Adrenal gland (tissue), 12 donors: ENCODE measurements around the gene RAD51AP1. TPM values are rescaled to one million over a fixed set of nuclear protein-coding genes. Genes with fewer than 3 reads are reported as not detected.

Source experiments
- DNase-seq, 7 donors: peaks; one replicate each; pipeline ENCODE4 v3.0.0-alpha.2; 2019 to 2020
- H3K27ac ChIP-seq, 5 donors: fragments of 200-600 bp; sonication (generic) in 4 of 5; 1 replicate in 3 of 5; 2 replicates in 2 of 5; pipeline versions ENCODE4 v1.5.1 to v1.8.0; 2016 to 2020; ENCODE audit warnings: mild to moderate bottlenecking in 1 of 5
- H3K27me3 ChIP-seq: fragments of 200-600 bp; 2 replicates; pipeline ENCODE4 v1.8.0; 2021
- H3K36me3 ChIP-seq, 2 donors: fragments of 200-600 bp; replicated peaks in 1 of 2; 1 replicate in 1 of 2; 2 replicates in 1 of 2; pipeline versions ENCODE4 v1.5.1 to v1.8.0; 2018 to 2022
- H3K4me1 ChIP-seq, 2 donors: fragments of 200-600 bp; replicated peaks in 1 of 2; 1 replicate in 1 of 2; 2 replicates in 1 of 2; pipeline versions ENCODE4 v1.5.1 to v1.8.0; 2018 to 2021
- H3K4me3 ChIP-seq, 4 donors: fragments of 200-600 bp; sonication (generic) in 3 of 4; one replicate each; pipeline ENCODE4 v1.5.1; 2016 to 2018
- H3K9me3 ChIP-seq, 3 donors: fragments of 200-600 bp; sonication (generic) in 1 of 3; replicated peaks in 1 of 3; 1 replicate in 2 of 3; 2 replicates in 1 of 3; pipeline versions ENCODE4 v1.5.1 to v1.8.0; 2016 to 2021
- CTCF ChIP-seq, 6 experiments: fragments of 450-650 bp in 4 of 6; fragments of 200-600 bp in 2 of 6; sonication (generic) in 1 of 6; IDR thresholded peaks; 1 replicate in 5 of 6; 2 replicates in 1 of 6; pipeline versions ENCODE4 v1.5.1 to v1.8.0; 2016 to 2021; ENCODE audit warnings: antibody characterized with exemption in 6 of 6, mild to moderate bottlenecking in 2 of 6, moderate library complexity in 1 of 6
- POLR2A ChIP-seq, 2 donors: fragments of 450-650 bp; IDR thresholded peaks; one replicate each; pipeline ENCODE4 v1.6.1; 2017; ENCODE audit warnings: antibody characterized with exemption in 2 of 2, mild to moderate bottlenecking in 2 of 2, moderate library complexity in 1 of 2
- WGBS, 4 donors: extraction: QIAGEN DNeasy Blood & Tissue Kit in 2 of 4; methylation state at CpG; one replicate each; pipeline versions ENCODE4 v1.1.5 to v1.1.7; 2013 to 2017; 5-methylcytosine and 5-hydroxymethylcytosine counted together
- intact Hi-C, 2 donors: fragments of 100-400 bp; cut with DNase I; formaldehyde crosslinking; loops; one replicate each; pipeline versions ENCODE4 v1.14.1 to v1.15.0; 2022 to 2023
- polyA plus RNA-seq, 3 donors: library from polyadenylated mRNA; stranded (reverse); fragments of 200-250 nt in 2 of 3; fragments of 350-450 nt in 1 of 3; fragmentation: Illumina TruSeq in 1 of 3; extraction: RNeasy Lipid Tissue Mini Kit (QIAGEN cat#74804) in 1 of 3; gene quantifications; one replicate each; pipeline ENCODE4 v1.2.3, GENCODE V29; 2013 to 2014
- total RNA-seq, 9 donors: library from RNA; depleted of rRNA in 4 of 9; stranded (reverse); fragments of >200 nt in 4 of 9; fragments of 120-200 nt in 1 of 9; fragmentation: NEBNext Ultra II Directional in 1 of 9; extraction: Animal tissue kit (Norgen Biotek cat#: 25700) in 1 of 9; gene quantifications; one replicate each; pipeline versions ENCODE4 v1.1.0 to v1.2.4, GENCODE V29; 2013 to 2023
- donor health status: healthy with polysubstance abuse.
- donor health status: Bipolar disorder and iron deficiency.
- donor health status: DM: yes; HTN: yes; CAD: no.
- donor health status: DM: no; HTN: no; CAD: no.
- donor health status: DM: no; HTN: no; CAD: no.
- donor health status: DM: yes; HTN: yes; CAD: no.

RAD51AP1 gene
- total and polyA plus RNA-seq, 12 donors = 0.55 to 12.1 (median 1.9) TPM; not detected in 1

GRCh38 chr12:4588916-4589315 lies 50.2 kb downstream of the RAD51AP1 start:
- 87 to 99% (median 97%) methylated on average over 3 of the region's 3 CpGs for WGBS, 4 donors
- intact Hi-C loops = no loop called here
- H3K27ac ChIP-seq = no peak overlapping the region
- H3K4me1 ChIP-seq = no peaks in the 10 kb centered on the region
- no peaks in the 10 kb centered on the region for H3K9me3 ChIP-seq
- DNase-seq = no peak
- TF ChIP-seq CTCF (IDR thresholded peaks at IDR 0.05) = no peak
- TF ChIP-seq POLR2A (IDR thresholded peaks at IDR 0.05) = no peak
- H3K4me3 ChIP-seq = no peak overlapping the region
- H3K27me3 ChIP-seq = no peaks in the 10 kb centered on the region
- no peaks in the 10 kb centered on the region for H3K36me3 ChIP-seq

- no peak overlapping the region for H3K27ac ChIP-seq
- no peaks in the 10 kb centered on the region for H3K9me3 ChIP-seq
- no peaks in the 10 kb centered on the region for H3K4me1 ChIP-seq
- intact Hi-C loops = no loop called here
- H3K27me3 ChIP-seq = no peaks in the 10 kb centered on the region
- no peak for TF ChIP-seq POLR2A (IDR thresholded peaks at IDR 0.05)
- TF ChIP-seq CTCF (IDR thresholded peaks at IDR 0.05) = no peak
- H3K36me3 ChIP-seq = no peaks in the 10 kb centered on the region
- 37 to 76% (median 59%) methylated on average over 2 of the region's 2 CpGs for WGBS, 4 donors
- no peak for DNase-seq
- H3K4me3 ChIP-seq = no peak overlapping the region
Measured at GRCh38 chr12:4589941-4590340, 51.3 kb downstream of the RAD51AP1 start.

GRCh38 chr12:4591180-4591687 lies 52.5 kb downstream of the RAD51AP1 start:
- H3K36me3 ChIP-seq = no peaks in the 10 kb centered on the region
- no peaks in the 10 kb centered on the region for H3K27me3 ChIP-seq
- H3K4me1 ChIP-seq = no peaks in the 10 kb centered on the region
- WGBS, 4 donors = 83 to 89% (median 86%) methylated on average over 7 of the region's 7 CpGs
- no peak for DNase-seq
- H3K27ac ChIP-seq = no peak overlapping the region
- intact Hi-C loops = no loop called here
- no peaks in the 10 kb centered on the region for H3K9me3 ChIP-seq
- no peak overlapping the region for H3K4me3 ChIP-seq
- TF ChIP-seq CTCF (IDR thresholded peaks at IDR 0.05) (no peak), POLR2A (IDR thresholded peaks at IDR 0.05) (no peak)

GRCh38 chr12:4595881-4596280 lies 57.2 kb downstream of the RAD51AP1 start:
- intact Hi-C loops = no loop called here
- Histone ChIP-seq H3K27ac (no peak overlapping the region), H3K9me3 (no peaks in the 10 kb centered on the region), H3K4me3 (no peak overlapping the region), H3K27me3 (no peaks in the 10 kb centered on the region), H3K36me3 (no peaks in the 10 kb centered on the region), H3K4me1 (no peaks in the 10 kb centered on the region)
- TF ChIP-seq POLR2A (IDR thresholded peaks at IDR 0.05) = no peak
- TF ChIP-seq CTCF (IDR thresholded peaks at IDR 0.05) = no peak
- 89 to 96% (median 92%) methylated on average over 6 of the region's 6 CpGs for WGBS, 4 donors
- no peak for DNase-seq
